SK-N-SH (cell line): ENCODE data around the gene OR9A2. TPM values are rescaled to one million over a fixed set of nuclear protein-coding genes. Genes with fewer than 3 reads are reported as not detected.

Experiments
- CTCF ChIA-PET: fragments of 300-600, 350-600 bp; formaldehyde crosslinking; extraction: SDS; loops from one replicate; lab custom pipeline; 2021; lab: Yijun Ruan, JAX
- POLR2A ChIA-PET: fragments of 350-600 bp; sonication (Branson Sonifier 250); formaldehyde crosslinking; extraction: SDS; loops from one replicate; lab custom pipeline; 2020; ENCODE audit warnings: antibody characterized with exemption, inconsistent platforms; lab: Yijun Ruan, JAX
- DNase-seq: peaks from one replicate; pipeline ENCODE4 v3.0.0; 2012
- H2AFZ ChIP-seq: fragments of 200-600 bp; sonication (generic); 2 replicates; pipeline ENCODE4 v1.8.1; 2016; ENCODE audit warnings: antibody characterized with exemption, mild to moderate bottlenecking, low read depth
- H3F3A ChIP-seq: fragments of 200-600 bp; sonication (generic); replicated peaks from 2 replicates; pipeline ENCODE3; 2016; ENCODE audit warnings: antibody characterized with exemption, mild to moderate bottlenecking; ENCODE audit not compliant: insufficient read depth
- H3K27ac ChIP-seq, 2 experiments: fragments of 200-500 bp in 1 of 2; fragments of 200-600 bp in 1 of 2; sonication (Bioruptor generic) in 1 of 2; sonication (generic), shearing (Covaris generic) in 1 of 2; 2 replicates each; pipeline versions ENCODE4 v1.5.1 to v1.6.1; 2014 to 2016; ENCODE audit warnings: low read depth in 2 of 2, inconsistent platforms in 1 of 2, low read length in 1 of 2, mild to moderate bottlenecking in 1 of 2, mixed read lengths in 1 of 2
- H3K27me3 ChIP-seq: fragments of 200-600 bp; sonication (generic), shearing (Covaris generic); 2 replicates; pipeline ENCODE4 v1.6.1; 2016; ENCODE audit warnings: mixed run types; ENCODE audit not compliant: insufficient read depth
- H3K36me3 ChIP-seq, 2 experiments: fragments of 200-500 bp in 1 of 2; fragments of 200-600 bp in 1 of 2; sonication (Bioruptor generic) in 1 of 2; sonication (generic) in 1 of 2; replicated peaks in 1 of 2; 2 replicates each; pipeline versions ENCODE3 to v1.5.1; 2014 to 2016; ENCODE audit warnings: low read length in 1 of 2, mild to moderate bottlenecking in 1 of 2; ENCODE audit not compliant: insufficient read depth in 2 of 2, control insufficient read depth in 1 of 2
- H3K4me1 ChIP-seq, 2 experiments: fragments of 200-500 bp in 1 of 2; fragments of 200-600 bp in 1 of 2; sonication (Bioruptor generic) in 1 of 2; sonication (generic), shearing (Covaris generic) in 1 of 2; 2 replicates each; pipeline versions ENCODE4 v1.5.1 to v1.6.1; 2014 to 2016; ENCODE audit warnings: low read depth in 1 of 2, low read length in 1 of 2, mixed run types in 1 of 2; ENCODE audit not compliant: insufficient read depth in 2 of 2, control insufficient read depth in 1 of 2
- H3K4me2 ChIP-seq: fragments of 200-600 bp; sonication (generic), shearing (Covaris generic); 2 replicates; pipeline ENCODE4 v1.6.1; 2017; ENCODE audit warnings: mixed run types
- H3K4me3 ChIP-seq, 2 experiments: fragments of 200-500 bp in 1 of 2; fragments of 200-600 bp in 1 of 2; sonication (Bioruptor generic) in 1 of 2; sonication (generic), shearing (Covaris generic) in 1 of 2; 2 replicates each; pipeline versions ENCODE4 v1.5.1 to v1.8.1; 2014 to 2016; ENCODE audit warnings: low read depth in 2 of 2, inconsistent platforms in 1 of 2, low read length in 1 of 2, mild to moderate bottlenecking in 1 of 2, mixed read lengths in 1 of 2, moderate library complexity in 1 of 2
- H3K79me2 ChIP-seq: fragments of 200-600 bp; sonication (generic); 2 replicates; pipeline ENCODE4 v1.8.1; 2017; ENCODE audit warnings: mild to moderate bottlenecking; ENCODE audit not compliant: insufficient read depth
- H3K9ac ChIP-seq: fragments of 200-600 bp; sonication (generic); 2 replicates; pipeline ENCODE4 v1.6.1; 2017; ENCODE audit warnings: mixed run types
- H3K9me2 ChIP-seq: fragments of 200-600 bp; sonication (generic); 2 replicates; pipeline ENCODE4 v1.6.1; 2017; ENCODE audit warnings: mixed run types
- H3K9me3 ChIP-seq: fragments of 200-600 bp; sonication (generic); 2 replicates; pipeline ENCODE4 v1.6.1; 2017; ENCODE audit warnings: mixed run types, mild to moderate bottlenecking, moderate library complexity
- H4K20me1 ChIP-seq: fragments of 200-600 bp; sonication (generic); 2 replicates; pipeline ENCODE4 v1.6.1; 2017; ENCODE audit warnings: mild to moderate bottlenecking, mixed run types; ENCODE audit not compliant: insufficient read depth
- ELF1 ChIP-seq: IDR thresholded peaks from 2 replicates; pipeline ENCODE4 v1.4.0; 2012
- FOXJ3 ChIP-seq: sonication (generic); formaldehyde crosslinking; IDR thresholded peaks from 2 replicates; pipeline ENCODE4 v1.5.1; 2020; ENCODE audit warnings: mild to moderate bottlenecking, missing genetic modification reagents
- FOXM1 ChIP-seq: IDR thresholded peaks from 2 replicates; pipeline ENCODE4 v1.4.0; 2012; ENCODE audit warnings: low read depth, mild to moderate bottlenecking
- GABPA ChIP-seq: IDR thresholded peaks from 2 replicates; pipeline ENCODE4 v1.4.0; 2012; ENCODE audit warnings: low read depth, mild to moderate bottlenecking
- GATA2 ChIP-seq: sonication (generic); formaldehyde crosslinking; IDR thresholded peaks from 2 replicates; pipeline ENCODE4 v1.5.0; 2020; ENCODE audit warnings: mild to moderate bottlenecking, missing genetic modification reagents
- MEF2A ChIP-seq: IDR thresholded peaks from 2 replicates; pipeline ENCODE4 v1.4.0; 2012; ENCODE audit warnings: low read depth, borderline replicate concordance
- MXI1 ChIP-seq: IDR thresholded peaks from 2 replicates; pipeline ENCODE4 v1.6.1; 2012; ENCODE audit warnings: mild to moderate bottlenecking, low read depth, low read length, improper control_type of control experiment
- NRF1 ChIP-seq: IDR thresholded peaks from 2 replicates; pipeline ENCODE4 v1.6.1; 2012; ENCODE audit warnings: low read depth, mild to moderate bottlenecking, low read length
- RAD21 ChIP-seq: IDR thresholded peaks from 2 replicates; pipeline ENCODE4 v1.6.1; 2012; ENCODE audit warnings: mild to moderate bottlenecking, low read length
- RCOR1 ChIP-seq: fragments of 150-350 bp; IDR thresholded peaks from 2 replicates; pipeline ENCODE4 v1.6.1; 2017; ENCODE audit warnings: antibody characterized with exemption, low read length
- RFX5 ChIP-seq: IDR thresholded peaks from 2 replicates; pipeline ENCODE4 v1.6.1; 2012; ENCODE audit warnings: mild to moderate bottlenecking, improper control_type of control experiment, low read length
- SMC3 ChIP-seq: IDR thresholded peaks from 2 replicates; pipeline ENCODE4 v1.6.1; 2012; ENCODE audit warnings: low read depth, low read length, improper control_type of control experiment
- TAF1 ChIP-seq: IDR thresholded peaks from 2 replicates; pipeline ENCODE4 v1.6.1; 2012; ENCODE audit warnings: low read depth, mild to moderate bottlenecking, low read length, moderate library complexity, borderline replicate concordance
- TCF12 ChIP-seq: IDR thresholded peaks from 2 replicates; pipeline ENCODE4 v1.4.0; 2012
- WGBS: methylation state at CpG from one replicate; pipeline ENCODE4 v1.1.6; 2017; ENCODE audit warnings: low lambda C conversion rate; 5-methylcytosine and 5-hydroxymethylcytosine counted together
- polyA plus RNA-seq, 3 experiments: library from polyadenylated mRNA; depleted of rRNA; stranded (reverse); fragments of >200 nt; gene quantifications; 2 replicates each; pipeline ENCODE4 v1.2.3, GENCODE V29; 2012
- TF ChIP-seq, protein P1 (sequence below): fragments of 200-600 bp; sonication (generic); IDR thresholded peaks from 2 replicates; pipeline ENCODE4 v1.6.1; 2017; ENCODE audit warnings: antibody characterized with exemption, mild to moderate bottlenecking, moderate library complexity
- TF ChIP-seq, protein P2 (sequence below): fragments of 150-350 bp; IDR thresholded peaks from 2 replicates; pipeline ENCODE4 v1.6.1; 2017; ENCODE audit warnings: antibody characterized with exemption, low read length, low read depth, borderline replicate concordance
- TF ChIP-seq, protein P3 (sequence below): IDR thresholded peaks from 2 replicates; pipeline ENCODE4 v1.4.0; 2012; ENCODE audit warnings: low read depth, borderline replicate concordance
- TF ChIP-seq, protein P4 (sequence below): IDR thresholded peaks from 2 replicates; pipeline ENCODE4; 2012

The OR9A2 gene
- polyA plus RNA-seq, 1 of the 3 experiments (the other 2 are of a cell fraction), result not detected

DNA sequence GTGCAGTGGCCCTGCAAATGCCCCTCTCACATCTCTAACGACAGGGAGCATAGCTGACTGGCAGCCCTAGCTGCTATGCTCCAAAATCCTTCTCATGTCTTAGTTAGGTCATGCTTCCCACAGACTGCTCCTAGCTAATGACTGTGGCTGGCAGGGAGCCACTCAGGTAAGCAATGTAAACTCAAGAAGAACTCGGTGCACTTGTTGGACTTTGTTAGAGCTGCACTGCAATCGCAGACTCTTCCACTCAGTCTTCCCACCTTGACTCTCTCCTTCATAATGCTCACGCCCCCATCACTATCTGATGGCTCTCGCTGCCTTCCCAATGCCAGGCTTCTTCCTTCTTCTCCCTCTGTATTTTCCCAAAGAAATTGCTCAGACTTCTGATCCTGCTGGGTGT, 24.0 kb downstream of the OR9A2 start:
- Histone ChIP-seq H3K4me2 (peak overlapping the region; percentile 55), H3F3A (no peaks in the 10 kb centered on the region), H3K9ac (no peak overlapping the region), H3K79me2 (no peaks in the 10 kb centered on the region), H3K27me3 (no peaks in the 10 kb centered on the region; the same call in 1 of the 2 replicates), H3K4me3 (peak overlapping the region in 1 of 2 experiments; percentile 38; a peak in 2 of 4 replicates), H3K27ac (no peak overlapping the region), H3K9me2 (no peaks in the 10 kb centered on the region), H3K4me1 (no peaks in the 10 kb centered on the region), H2AFZ (peak overlapping the region; percentile 64; the same call in 1 of the 2 replicates), H3K9me3 (no peaks in the 10 kb centered on the region), H4K20me1 (no peaks in the 10 kb centered on the region), H3K36me3 (no peaks in the 10 kb centered on the region)
- ChIA-PET POLR2A (interaction anchor here (0.6 kb wide), 1 partner anchor 17 kb away, joined by 3 read pairs; no protein-coding TSS in a partner anchor), CTCF (interaction anchor here (0.6 to 23.7 kb wide), 38 partner anchors 11 to 525 kb away, joined by 3 to 450 read pairs (median 6); partner anchors contain the start of genes EPHB6, TAS2R39, TAS2R40 and TRPV5)
- WGBS, result 57% methylated on average over 5 of the region's 5 CpGs
- DNase-seq, result no peak
- TF ChIP-seq, protein P1, sequence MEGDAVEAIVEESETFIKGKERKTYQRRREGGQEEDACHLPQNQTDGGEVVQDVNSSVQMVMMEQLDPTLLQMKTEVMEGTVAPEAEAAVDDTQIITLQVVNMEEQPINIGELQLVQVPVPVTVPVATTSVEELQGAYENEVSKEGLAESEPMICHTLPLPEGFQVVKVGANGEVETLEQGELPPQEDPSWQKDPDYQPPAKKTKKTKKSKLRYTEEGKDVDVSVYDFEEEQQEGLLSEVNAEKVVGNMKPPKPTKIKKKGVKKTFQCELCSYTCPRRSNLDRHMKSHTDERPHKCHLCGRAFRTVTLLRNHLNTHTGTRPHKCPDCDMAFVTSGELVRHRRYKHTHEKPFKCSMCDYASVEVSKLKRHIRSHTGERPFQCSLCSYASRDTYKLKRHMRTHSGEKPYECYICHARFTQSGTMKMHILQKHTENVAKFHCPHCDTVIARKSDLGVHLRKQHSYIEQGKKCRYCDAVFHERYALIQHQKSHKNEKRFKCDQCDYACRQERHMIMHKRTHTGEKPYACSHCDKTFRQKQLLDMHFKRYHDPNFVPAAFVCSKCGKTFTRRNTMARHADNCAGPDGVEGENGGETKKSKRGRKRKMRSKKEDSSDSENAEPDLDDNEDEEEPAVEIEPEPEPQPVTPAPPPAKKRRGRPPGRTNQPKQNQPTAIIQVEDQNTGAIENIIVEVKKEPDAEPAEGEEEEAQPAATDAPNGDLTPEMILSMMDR, result no peak
- no peak for TF ChIP-seq MEF2A
- TF ChIP-seq, protein P2, sequence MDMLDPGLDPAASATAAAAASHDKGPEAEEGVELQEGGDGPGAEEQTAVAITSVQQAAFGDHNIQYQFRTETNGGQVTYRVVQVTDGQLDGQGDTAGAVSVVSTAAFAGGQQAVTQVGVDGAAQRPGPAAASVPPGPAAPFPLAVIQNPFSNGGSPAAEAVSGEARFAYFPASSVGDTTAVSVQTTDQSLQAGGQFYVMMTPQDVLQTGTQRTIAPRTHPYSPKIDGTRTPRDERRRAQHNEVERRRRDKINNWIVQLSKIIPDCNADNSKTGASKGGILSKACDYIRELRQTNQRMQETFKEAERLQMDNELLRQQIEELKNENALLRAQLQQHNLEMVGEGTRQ, result no peak
- TF ChIP-seq, protein P3, sequence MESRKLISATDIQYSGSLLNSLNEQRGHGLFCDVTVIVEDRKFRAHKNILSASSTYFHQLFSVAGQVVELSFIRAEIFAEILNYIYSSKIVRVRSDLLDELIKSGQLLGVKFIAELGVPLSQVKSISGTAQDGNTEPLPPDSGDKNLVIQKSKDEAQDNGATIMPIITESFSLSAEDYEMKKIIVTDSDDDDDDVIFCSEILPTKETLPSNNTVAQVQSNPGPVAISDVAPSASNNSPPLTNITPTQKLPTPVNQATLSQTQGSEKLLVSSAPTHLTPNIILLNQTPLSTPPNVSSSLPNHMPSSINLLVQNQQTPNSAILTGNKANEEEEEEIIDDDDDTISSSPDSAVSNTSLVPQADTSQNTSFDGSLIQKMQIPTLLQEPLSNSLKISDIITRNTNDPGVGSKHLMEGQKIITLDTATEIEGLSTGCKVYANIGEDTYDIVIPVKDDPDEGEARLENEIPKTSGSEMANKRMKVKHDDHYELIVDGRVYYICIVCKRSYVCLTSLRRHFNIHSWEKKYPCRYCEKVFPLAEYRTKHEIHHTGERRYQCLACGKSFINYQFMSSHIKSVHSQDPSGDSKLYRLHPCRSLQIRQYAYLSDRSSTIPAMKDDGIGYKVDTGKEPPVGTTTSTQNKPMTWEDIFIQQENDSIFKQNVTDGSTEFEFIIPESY, result no peak
- TF ChIP-seq FOXM1, result no peak

DNA sequence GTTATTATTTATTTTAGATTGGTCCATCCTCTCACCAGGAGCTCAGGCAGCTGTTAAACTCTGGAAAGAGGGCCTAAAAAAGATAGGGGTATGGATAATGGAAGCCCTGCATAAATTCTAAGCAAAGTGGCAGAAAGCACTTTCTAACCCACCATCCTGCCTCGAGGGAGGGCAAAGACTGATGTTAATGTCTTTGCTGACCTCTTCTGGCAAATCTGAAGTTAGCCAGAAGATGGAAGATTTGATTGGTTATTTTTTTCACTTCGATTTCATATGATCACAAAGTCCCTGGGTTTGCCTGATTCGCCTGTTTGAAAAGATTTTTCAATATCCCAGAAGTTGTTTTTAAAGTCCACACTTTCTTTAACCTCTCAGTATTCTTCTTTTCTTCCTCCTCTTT, 24.8 kb downstream of the OR9A2 start:
- DNase-seq, result peak; percentile 18
- no peaks in the 10 kb centered on the region for H3F3A ChIP-seq
- no peak overlapping the region for H3K27ac ChIP-seq
- CTCF ChIA-PET, result interaction anchor here (1.6 to 23.7 kb wide), 16 partner anchors 10 to 524 kb away, joined by 3 to 450 read pairs (median 10); partner anchors contain the start of genes EPHB6 and TAS2R40
- WGBS, result 2% methylated on average over 3 of the region's 3 CpGs
- POLR2A ChIA-PET, result interaction anchor here (0.6 kb wide), 1 partner anchor 17 kb away, joined by 3 read pairs; no protein-coding TSS in a partner anchor
- H3K36me3 ChIP-seq, result no peaks in the 10 kb centered on the region
- H3K4me2 ChIP-seq, result no peak overlapping the region
- no peak overlapping the region for H3K9ac ChIP-seq
- H3K27me3 ChIP-seq, result no peaks in the 10 kb centered on the region; the same call in 1 of the 2 replicates
- no peaks in the 10 kb centered on the region for H3K9me2 ChIP-seq
- no peaks in the 10 kb centered on the region for H3K4me1 ChIP-seq
- no peaks in the 10 kb centered on the region for H4K20me1 ChIP-seq
- no peak overlapping the region for H3K4me3 ChIP-seq
- H2AFZ ChIP-seq, result no peak overlapping the region
- no peaks in the 10 kb centered on the region for H3K9me3 ChIP-seq
- no peaks in the 10 kb centered on the region for H3K79me2 ChIP-seq
- TF ChIP-seq FOXM1 (no peak), GATA2 (CRISPR knock-in tag) (no peak), TAF1 (no peak), RFX5 (no peak), RCOR1 (no peak), ELF1 (no peak), MXI1 (no peak), SMC3 (peak; percentile 26), RAD21 (peak; percentile 58), GABPA (no peak), TCF12 (no peak), FOXJ3 (CRISPR knock-in tag) (no peak), NRF1 (no peak)
- TF ChIP-seq, protein P1, result peak; percentile 52
- TF ChIP-seq, protein P2, result no peak
- TF ChIP-seq, protein P4, sequence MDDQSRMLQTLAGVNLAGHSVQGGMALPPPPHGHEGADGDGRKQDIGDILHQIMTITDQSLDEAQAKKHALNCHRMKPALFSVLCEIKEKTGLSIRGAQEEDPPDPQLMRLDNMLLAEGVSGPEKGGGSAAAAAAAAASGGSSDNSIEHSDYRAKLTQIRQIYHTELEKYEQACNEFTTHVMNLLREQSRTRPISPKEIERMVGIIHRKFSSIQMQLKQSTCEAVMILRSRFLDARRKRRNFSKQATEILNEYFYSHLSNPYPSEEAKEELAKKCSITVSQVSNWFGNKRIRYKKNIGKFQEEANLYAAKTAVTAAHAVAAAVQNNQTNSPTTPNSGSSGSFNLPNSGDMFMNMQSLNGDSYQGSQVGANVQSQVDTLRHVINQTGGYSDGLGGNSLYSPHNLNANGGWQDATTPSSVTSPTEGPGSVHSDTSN, result no peak
